Mucosa of stomach (tissue), 1 donor: ENCODE measurements around the gene PPIC.
A peak's percentile ranks its signal among the peaks of the same experiment; 100 is the strongest.

Experiments
- H3K27me3 ChIP-seq: one replicate; pipeline ENCODE4 v1.7.0; 2013; ENCODE audit warnings: mild to moderate bottlenecking, low read length; ENCODE audit not compliant: control insufficient read depth, insufficient read depth
- H3K36me3 ChIP-seq: one replicate; pipeline ENCODE4 v1.7.0; 2013; ENCODE audit warnings: low read length; ENCODE audit not compliant: control insufficient read depth, insufficient read depth
- H3K4me1 ChIP-seq: one replicate; pipeline ENCODE4 v1.7.0; 2013; ENCODE audit warnings: mild to moderate bottlenecking, low read length; ENCODE audit not compliant: control insufficient read depth, insufficient read depth
- H3K4me3 ChIP-seq: one replicate; pipeline ENCODE4 v1.7.0; 2013; ENCODE audit warnings: low read length
- H3K9ac ChIP-seq: one replicate; pipeline ENCODE4 v1.7.0; 2013; ENCODE audit warnings: mild to moderate bottlenecking, low read length, moderate library complexity
- H3K9me3 ChIP-seq: one replicate; pipeline ENCODE4 v1.7.0; 2013; ENCODE audit warnings: mild to moderate bottlenecking, low read length, moderate library complexity; ENCODE audit not compliant: control insufficient read depth
- donor health status: Pancreatic carcinoma.

The PPIC gene

GRCh38 chr5:123036391-123037103 is at the start of gene PPIC:
Gene PPIC, minus strand, starts transcription at chr5:123036725. Its CDS starts 100 bp downstream, at chr5:123036625.
- peaks cover 6% of the 10 kb centered on the region for H3K27me3 ChIP-seq
- H3K9me3 ChIP-seq, result no peaks in the 10 kb centered on the region
- peaks cover 3% of the 10 kb centered on the region for H3K4me1 ChIP-seq
- H3K9ac ChIP-seq, result peak within 1 kb of the TSS; percentile 72
- H3K4me3 ChIP-seq, result peak within 1 kb of the TSS; percentile 73
- H3K36me3 ChIP-seq, result no peaks in the 10 kb centered on the region

GRCh38 chr5:123085638-123086286 is 49.2 kb upstream of the PPIC start:
- no peak overlapping the region for H3K4me3 ChIP-seq
- H3K9me3 ChIP-seq, result no peaks in the 10 kb centered on the region
- peaks cover 84% of the 10 kb centered on the region for H3K27me3 ChIP-seq
- H3K36me3 ChIP-seq, result no peaks in the 10 kb centered on the region
- H3K4me1 ChIP-seq, result peaks cover 20% of the 10 kb centered on the region
- H3K9ac ChIP-seq, result no peak overlapping the region

- Histone ChIP-seq H3K4me1 (peaks cover 17% of the 10 kb centered on the region), H3K27me3 (peaks cover 83% of the 10 kb centered on the region), H3K9ac (no peak overlapping the region), H3K4me3 (no peak overlapping the region), H3K9me3 (no peaks in the 10 kb centered on the region), H3K36me3 (no peaks in the 10 kb centered on the region)
These were observed 48.4 kb upstream of the PPIC start for GRCh38 chr5:123084730-123085605.

- Histone ChIP-seq H3K4me1 (peaks cover 5% of the 10 kb centered on the region), H3K9ac (no peak overlapping the region), H3K4me3 (no peak overlapping the region), H3K9me3 (no peaks in the 10 kb centered on the region), H3K27me3 (peaks cover 66% of the 10 kb centered on the region), H3K36me3 (no peaks in the 10 kb centered on the region)
These were observed 46.8 kb upstream of the PPIC start for GRCh38 chr5:123083298-123083697.

GRCh38 chr5:123080215-123080614 is 43.7 kb upstream of the PPIC start:
- Histone ChIP-seq H3K9me3 (no peaks in the 10 kb centered on the region), H3K36me3 (no peaks in the 10 kb centered on the region), H3K9ac (no peak overlapping the region), H3K27me3 (peaks cover 37% of the 10 kb centered on the region), H3K4me3 (no peak overlapping the region), H3K4me1 (no peaks in the 10 kb centered on the region)

GRCh38 chr5:123075521-123076163 is 39.1 kb upstream of the PPIC start:
- H3K9me3 ChIP-seq, result no peaks in the 10 kb centered on the region
- H3K9ac ChIP-seq, result no peak overlapping the region
- H3K36me3 ChIP-seq, result no peaks in the 10 kb centered on the region
- no peak overlapping the region for H3K4me3 ChIP-seq
- H3K4me1 ChIP-seq, result no peaks in the 10 kb centered on the region
- peaks cover 4% of the 10 kb centered on the region for H3K27me3 ChIP-seq

GRCh38 chr5:123068368-123068938 is 31.9 kb upstream of the PPIC start:
- no peaks in the 10 kb centered on the region for H3K4me1 ChIP-seq
- H3K9me3 ChIP-seq, result no peaks in the 10 kb centered on the region
- H3K9ac ChIP-seq, result no peak overlapping the region
- H3K36me3 ChIP-seq, result no peaks in the 10 kb centered on the region
- peaks cover 6% of the 10 kb centered on the region for H3K27me3 ChIP-seq
- no peak overlapping the region for H3K4me3 ChIP-seq

- Histone ChIP-seq H3K9me3 (no peaks in the 10 kb centered on the region), H3K36me3 (no peaks in the 10 kb centered on the region), H3K4me1 (no peaks in the 10 kb centered on the region), H3K9ac (no peak overlapping the region), H3K27me3 (peaks cover 6% of the 10 kb centered on the region), H3K4me3 (no peak overlapping the region)
These were observed 29.5 kb upstream of the PPIC start for GRCh38 chr5:123066016-123066415.

GRCh38 chr5:123059455-123059854 is 22.9 kb upstream of the PPIC start:
- Histone ChIP-seq H3K4me1 (no peaks in the 10 kb centered on the region), H3K4me3 (no peak overlapping the region), H3K36me3 (no peaks in the 10 kb centered on the region), H3K9ac (no peak overlapping the region), H3K27me3 (no peaks in the 10 kb centered on the region), H3K9me3 (no peaks in the 10 kb centered on the region)

- Histone ChIP-seq H3K36me3 (no peaks in the 10 kb centered on the region), H3K4me1 (no peaks in the 10 kb centered on the region), H3K9ac (no peak overlapping the region), H3K27me3 (no peaks in the 10 kb centered on the region), H3K9me3 (no peaks in the 10 kb centered on the region), H3K4me3 (no peak overlapping the region)
These were observed 14.7 kb upstream of the PPIC start for GRCh38 chr5:123051206-123051605.

- no peaks in the 10 kb centered on the region for H3K36me3 ChIP-seq
- H3K27me3 ChIP-seq, result no peaks in the 10 kb centered on the region
- H3K4me1 ChIP-seq, result no peaks in the 10 kb centered on the region
- H3K9ac ChIP-seq, result no peak overlapping the region
- H3K4me3 ChIP-seq, result no peak overlapping the region
- no peaks in the 10 kb centered on the region for H3K9me3 ChIP-seq
These were observed 11.2 kb upstream of the PPIC start for GRCh38 chr5:123047706-123048105.
